ENCODE results near the gene IPO5.

DNA sequence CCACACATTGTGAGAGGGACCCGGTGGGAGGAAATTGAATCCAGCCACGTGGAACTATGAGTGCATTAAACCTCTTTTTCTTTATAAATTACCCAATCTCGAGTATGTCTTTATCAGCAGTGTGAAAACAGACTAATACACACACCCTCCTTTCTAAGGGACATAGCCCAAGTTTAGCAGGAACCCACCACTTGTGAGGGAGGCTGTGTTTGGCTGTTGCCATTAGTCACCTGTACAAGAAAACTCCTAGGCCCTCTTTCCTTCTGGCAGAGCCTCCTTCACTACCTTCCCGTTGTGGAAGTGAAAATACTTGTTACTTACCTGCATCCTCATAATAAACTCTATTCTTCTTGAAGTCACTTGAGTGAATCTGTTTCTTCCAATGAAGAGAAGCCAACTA is 113.2 kb downstream of the IPO5 start:
- TF ChIP-seq POLR2A (IDR thresholded peaks at IDR 0.05) = no peak
- TF ChIP-seq, protein P1, sequence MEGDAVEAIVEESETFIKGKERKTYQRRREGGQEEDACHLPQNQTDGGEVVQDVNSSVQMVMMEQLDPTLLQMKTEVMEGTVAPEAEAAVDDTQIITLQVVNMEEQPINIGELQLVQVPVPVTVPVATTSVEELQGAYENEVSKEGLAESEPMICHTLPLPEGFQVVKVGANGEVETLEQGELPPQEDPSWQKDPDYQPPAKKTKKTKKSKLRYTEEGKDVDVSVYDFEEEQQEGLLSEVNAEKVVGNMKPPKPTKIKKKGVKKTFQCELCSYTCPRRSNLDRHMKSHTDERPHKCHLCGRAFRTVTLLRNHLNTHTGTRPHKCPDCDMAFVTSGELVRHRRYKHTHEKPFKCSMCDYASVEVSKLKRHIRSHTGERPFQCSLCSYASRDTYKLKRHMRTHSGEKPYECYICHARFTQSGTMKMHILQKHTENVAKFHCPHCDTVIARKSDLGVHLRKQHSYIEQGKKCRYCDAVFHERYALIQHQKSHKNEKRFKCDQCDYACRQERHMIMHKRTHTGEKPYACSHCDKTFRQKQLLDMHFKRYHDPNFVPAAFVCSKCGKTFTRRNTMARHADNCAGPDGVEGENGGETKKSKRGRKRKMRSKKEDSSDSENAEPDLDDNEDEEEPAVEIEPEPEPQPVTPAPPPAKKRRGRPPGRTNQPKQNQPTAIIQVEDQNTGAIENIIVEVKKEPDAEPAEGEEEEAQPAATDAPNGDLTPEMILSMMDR (IDR thresholded peaks at IDR 0.05) = no peak

Measured in adrenal gland (tissue), 5 donors.